ENCODE data around the gene MC5R.

The MC5R gene

DNA sequence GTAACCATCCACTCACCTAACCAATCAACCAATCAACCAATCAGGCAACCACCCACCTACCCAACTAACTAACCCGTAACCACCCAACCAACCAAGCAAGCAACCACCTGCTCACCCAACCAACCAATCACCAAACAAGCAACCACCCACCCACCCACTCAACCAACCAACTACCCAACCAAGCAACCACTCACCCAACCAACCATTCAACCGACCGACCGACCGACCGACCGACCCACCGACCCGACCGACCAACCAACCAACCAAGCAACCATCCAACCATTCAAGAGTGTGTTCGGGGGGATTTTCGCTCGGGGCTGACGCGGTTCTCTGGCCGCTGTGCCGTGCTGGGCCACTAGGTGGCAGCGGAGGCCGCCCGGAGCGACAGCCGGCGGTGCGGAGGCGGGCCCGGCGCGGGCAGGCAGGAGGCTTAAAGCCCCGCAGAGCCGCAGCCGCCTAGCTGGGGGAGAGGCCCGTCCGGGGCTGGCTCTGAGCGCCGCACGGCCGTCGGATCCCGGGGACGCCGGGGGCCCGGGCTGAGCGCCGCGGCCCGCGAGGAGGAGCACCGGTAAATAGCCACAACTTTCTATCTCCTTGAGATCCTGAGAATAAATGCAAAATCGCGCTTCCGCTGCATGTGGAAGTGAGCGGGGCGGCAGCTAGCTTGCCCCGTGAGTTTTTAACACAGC is at the start of gene MC5R:
TSS of gene MC5R (plus strand) at position 443 of the 689 bp plus-strand sequence. CDS start 1,617 bp downstream, outside the sequence.
- DNase-seq = peak; percentile 63

DNA sequence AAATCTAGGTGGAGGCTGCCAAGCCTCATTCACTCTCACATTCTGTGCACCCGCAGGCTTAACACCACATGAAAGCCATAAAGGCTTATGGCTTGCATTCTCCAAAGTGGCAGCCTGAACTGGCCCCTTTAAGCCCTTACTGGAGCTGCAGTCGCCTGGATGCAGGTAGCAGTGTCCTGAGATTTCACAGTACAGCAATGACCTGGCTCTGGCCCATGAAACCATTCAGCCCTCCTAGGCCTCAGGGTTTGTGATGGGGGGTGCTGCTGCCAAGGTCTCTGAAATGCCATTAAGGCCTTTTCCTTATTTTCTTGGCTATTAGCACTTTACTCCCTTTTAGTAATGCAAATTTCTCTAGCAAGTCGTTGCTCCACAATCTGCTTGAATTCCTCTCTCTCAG is 48.9 kb upstream of the MC5R start:
- no peak for DNase-seq

DNA sequence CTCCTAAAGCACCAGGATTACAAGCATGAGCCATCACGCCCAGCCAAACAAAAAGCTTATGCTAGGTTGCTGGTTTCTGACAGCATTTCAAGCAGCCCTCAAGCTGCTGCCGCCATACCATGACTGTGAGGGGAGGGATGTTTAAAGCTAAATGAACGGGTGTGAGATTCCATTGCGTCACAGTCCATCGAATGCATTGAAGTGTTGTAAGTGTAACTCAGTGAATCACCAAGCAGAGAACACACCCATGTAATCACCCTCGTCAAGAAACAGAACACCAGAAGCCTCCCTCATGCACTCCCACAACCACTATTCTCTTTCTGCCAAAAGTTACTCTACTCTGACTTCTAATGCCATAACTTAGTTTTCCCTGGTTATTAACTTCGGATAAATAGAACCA is 32.8 kb upstream of the MC5R start:
- DNase-seq = no peak

DNA sequence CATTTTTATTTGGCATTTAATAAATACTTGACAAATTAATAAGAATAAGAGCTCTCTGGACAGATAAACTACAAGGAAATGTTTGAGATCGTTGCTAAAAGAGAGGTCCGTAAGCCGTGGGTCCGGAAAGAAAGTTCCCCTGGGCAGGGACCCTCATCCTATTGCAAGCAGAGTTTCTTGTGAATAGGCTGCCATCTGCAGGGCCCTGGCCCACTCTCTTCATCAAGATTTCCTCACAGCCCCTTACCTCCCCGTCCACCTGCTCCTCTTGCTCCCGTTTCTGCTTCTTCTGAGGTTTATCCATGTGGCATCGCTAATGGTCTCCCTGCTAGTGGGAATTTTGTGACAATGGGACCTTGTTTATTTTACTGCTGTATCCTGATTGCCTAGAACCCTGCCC is 30.1 kb upstream of the MC5R start:
- no peak for DNase-seq

DNA sequence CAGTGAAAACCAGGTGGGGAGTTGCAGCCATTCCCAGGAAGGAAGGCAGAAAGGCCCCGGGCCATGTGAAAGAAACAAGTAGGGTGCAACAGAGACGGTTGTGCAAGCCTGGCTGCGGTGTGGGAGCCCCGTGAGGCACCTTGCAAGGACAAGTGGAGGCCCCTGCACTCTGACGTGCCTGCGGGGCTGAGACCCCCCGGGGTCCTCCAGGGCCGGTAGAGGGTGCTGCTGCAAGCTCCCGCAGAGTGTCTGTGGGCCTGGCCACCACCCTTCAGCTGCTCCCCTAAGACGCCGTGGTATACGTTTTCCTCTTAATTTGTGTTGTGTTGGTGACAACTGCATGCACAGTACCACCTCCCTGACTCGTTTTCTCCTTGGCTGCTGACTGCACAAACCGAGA is 27.4 kb upstream of the MC5R start:
- DNase-seq = no peak

DNA sequence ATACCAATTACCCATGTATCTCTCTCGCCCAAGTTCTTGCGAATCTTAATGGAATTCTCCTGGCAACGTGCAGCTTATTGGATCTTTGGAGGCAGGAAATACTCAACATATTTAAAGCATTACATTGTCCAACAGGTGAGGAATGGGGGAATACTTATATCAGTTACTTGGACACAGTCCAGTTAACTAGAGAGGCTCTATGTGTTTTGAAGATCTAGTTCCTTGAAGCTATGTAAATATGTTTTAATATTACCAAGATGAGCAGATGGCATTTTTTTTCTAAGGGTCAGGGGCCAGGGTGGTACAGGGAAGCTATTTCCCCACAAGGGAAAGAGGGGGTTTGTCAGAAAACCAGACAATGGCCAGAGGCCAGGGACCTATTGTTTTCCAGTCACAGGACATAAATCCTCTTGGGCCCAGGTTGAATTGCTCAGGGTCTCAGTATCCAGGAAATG is 26.8 kb upstream of the MC5R start:
- DNase-seq = no peak

DNA sequence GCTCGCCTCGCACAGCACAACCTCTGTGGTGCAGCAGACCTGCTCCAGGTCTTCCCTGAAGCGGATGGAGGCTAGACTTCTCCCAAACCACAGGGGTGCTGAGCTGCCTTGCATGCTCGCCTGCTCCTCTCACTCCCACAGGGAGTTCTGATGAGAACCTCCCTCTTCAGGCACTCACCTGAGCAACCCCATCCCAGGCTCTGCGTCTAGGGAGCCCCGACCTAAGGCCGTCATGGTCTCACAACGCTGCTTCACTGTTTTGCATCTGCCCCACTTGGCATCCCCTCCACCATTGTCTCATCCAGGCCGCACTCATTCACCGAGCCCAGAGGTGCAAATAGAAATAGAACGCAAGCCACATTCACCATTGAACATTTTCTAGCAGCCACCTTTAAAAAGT is 24.6 kb upstream of the MC5R start:
- no peak for DNase-seq

DNA sequence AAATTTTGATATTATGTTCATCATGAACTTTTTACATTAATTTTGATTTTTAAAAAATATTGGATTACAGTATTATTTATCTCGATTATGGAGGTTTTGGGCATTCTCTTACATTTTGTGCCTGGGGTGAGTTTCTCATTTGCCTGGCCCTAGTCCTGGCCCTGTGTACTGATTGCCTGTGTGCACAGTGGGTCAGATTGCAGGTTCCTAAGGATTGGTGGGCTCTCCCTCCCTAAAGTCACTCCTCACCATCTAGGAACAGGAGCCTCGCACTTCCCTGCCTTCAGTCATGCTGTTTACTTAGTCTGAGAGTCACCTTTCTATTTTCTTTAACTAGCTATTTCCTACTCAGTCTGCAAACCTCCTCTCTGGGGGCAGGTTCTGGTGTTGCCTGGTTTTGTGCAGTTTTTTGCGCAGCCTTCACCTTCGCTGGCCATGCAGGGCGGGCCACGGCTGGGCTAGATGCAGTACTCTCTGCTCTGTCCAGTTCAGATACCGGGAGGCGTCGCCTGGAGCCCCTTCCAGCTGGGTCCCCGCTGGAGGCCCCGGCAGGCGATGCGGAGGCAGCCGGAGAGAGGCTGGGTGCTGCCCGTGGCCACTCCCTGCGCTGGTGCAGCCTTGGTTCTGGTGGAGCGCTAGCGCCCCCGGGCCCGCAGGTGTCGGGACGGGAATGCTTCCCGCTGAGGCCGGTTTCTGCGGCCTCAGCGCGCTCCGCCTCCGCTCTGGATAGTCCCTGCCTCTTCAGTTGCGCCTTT is 23.3 kb upstream of the MC5R start:
- peak; percentile 30 for DNase-seq

DNA sequence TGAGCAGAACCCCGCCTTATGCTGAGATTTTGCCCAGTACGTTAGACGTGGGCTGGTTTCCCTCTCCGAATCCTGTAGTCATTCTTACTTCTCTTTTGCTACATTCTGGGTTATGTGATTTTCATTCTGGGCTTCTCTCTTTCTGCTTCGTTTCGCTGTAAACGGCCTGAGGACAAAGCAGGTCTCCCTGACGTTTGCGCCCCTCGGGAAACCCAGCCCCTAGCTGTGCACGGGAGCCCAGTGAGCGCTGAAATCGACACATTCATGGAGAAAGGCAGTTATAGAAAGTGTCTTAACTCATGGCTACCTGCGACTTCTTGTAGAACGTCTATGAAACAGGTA is 22.7 kb upstream of the MC5R start:
- no peak for DNase-seq

DNA sequence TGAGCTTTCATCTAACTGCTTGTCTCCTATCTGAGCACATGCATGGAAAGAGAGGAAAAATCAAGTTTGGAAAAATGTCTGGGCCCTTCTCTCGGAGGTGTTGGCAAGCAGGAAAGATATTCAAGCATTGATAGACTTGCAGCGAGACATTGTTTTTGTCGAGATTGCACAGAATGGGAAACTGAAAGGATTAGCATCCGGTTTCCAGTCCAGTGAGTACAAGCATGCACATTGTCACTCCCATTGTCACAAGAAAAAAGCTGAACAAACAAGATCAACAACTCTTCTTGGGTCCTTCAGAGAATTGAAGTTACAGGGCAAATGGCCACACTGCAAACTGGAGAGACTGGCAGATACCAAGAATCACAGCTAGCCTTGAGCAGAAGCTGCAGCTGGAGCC is 19.6 kb upstream of the MC5R start:
- no peak for DNase-seq

DNA sequence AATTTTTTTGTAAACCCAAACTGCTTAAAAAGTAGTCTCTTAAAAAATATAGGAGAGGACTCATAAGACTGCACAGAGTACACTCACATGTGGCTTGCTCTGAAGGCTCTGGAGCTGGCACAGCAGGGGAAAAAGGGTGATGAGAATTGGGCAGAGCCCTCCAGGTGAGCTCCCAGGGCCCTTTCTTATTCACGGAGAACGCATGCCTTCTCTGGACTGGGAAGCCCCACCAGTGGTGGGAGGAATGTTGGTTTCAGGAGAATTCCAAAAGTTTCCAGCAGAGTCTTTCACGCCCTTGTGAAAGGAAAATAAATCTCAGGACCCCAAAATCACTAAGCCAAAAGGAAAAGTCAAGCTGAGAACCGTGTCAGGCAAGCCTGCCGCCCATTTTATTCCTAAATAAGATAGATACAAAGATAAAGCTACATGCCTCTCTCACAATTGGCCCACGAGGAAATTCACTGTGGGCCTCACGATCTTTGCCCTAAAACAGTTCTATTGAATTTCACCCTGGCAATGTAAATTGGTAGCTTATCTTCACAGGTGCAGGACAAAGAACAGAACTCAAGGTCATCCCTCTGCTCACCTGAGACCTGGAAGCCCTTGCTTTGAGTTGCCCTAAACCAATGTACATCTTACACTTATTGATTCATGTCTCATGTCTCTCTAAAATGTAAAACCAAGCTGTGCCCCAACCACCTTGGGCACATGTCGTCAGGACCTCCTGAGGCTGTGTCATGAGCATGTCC is 15.5 kb upstream of the MC5R start:
- DNase-seq = no peak

DNA sequence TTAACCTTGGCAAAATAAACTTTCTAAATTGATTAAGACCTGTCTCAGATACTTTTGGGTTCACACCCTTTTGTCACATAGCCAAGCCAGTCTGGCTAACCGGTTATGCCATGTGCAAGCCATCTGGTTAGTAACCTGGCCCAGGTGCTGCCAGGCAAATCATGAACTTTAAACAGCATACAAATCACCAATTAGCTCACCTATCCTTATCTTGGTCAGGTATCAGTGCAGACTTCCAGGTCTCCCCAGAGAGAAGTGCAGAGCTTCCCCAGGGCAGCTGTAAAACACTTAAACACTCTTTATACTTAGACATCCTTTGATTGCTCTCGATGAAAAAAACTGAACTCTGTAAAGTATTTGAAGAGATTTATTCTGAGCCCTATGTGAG is 14.9 kb upstream of the MC5R start:
- DNase-seq = no peak

DNA sequence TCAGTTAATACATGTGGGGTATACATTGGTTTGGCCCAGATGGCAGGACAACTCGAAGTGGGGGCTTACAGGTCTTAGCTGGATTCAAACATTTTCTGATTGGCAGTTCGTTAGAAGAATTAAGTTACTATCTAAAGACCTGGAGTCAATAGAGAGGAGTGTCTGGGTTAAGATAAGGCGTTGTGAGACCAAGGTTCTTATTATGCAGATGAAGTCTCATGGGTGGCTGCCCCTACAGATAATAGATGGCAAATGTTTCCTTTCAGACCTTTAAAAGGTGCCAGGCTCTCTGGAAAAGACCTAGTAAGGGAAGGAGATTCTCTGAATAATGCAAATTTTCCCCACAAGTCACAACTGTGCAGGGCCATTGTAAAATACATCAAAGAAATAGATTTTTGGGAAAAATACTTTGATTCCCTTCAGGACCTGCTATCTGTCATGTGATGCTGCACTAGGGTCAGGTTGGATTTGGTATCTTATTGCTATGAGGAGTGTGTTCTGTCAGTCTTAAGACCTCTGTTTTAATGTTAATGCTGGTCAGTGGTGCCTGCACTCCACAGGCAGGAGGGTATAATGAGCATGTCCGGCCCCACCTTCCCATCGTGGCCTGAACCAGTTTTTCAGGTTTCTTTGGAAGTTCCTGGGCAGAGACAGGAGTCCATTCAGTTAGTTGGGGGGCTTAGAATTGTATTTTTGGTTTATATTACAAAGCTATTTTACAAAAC is 14.3 kb upstream of the MC5R start:
- no peak for DNase-seq

DNA sequence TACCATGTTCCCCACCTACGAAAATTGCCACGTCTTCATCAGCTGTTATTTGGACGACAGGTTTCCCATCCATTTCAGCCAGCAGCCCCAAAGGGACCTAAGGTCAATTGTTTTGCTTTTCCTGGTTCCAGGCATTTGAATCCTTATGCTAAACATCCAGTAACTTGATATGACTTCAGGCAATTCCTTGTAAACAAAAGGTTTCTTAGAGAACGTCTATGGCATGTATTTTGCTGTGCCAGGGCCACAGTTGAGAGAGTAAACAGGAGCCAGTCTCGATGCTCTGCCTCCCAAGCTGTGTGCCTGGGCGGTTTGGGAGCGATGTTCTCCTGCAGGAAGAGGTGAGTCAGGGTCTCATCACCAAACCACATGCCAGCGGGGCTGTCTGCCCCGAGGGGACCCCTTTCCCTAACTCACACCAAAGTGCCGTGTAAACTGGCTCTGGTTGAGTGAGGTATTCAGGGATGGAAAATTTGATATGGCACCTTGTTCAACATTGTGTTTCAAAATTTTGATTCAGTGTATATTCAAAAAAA is 12.9 kb upstream of the MC5R start:
- DNase-seq = no peak

DNA sequence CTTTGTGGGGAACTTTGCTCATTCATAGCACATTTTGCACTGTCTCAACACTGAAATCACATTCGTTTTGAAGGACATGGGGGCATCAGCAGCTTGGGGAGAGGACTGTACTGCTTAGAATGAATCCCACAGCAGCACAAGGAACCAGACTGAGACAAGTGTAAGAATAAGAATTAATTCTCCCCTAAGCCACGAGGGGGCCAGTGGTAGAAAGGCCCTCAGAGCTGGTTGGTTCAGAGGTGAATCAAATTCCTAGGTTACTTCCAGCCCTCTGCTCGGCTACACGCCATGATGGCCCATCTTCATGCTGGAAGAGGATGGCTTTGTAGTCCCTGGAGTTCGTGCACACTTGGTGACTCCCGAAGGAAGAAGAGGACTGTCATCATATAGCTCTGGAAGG is 12.0 kb upstream of the MC5R start:
- no peak for DNase-seq

DNA sequence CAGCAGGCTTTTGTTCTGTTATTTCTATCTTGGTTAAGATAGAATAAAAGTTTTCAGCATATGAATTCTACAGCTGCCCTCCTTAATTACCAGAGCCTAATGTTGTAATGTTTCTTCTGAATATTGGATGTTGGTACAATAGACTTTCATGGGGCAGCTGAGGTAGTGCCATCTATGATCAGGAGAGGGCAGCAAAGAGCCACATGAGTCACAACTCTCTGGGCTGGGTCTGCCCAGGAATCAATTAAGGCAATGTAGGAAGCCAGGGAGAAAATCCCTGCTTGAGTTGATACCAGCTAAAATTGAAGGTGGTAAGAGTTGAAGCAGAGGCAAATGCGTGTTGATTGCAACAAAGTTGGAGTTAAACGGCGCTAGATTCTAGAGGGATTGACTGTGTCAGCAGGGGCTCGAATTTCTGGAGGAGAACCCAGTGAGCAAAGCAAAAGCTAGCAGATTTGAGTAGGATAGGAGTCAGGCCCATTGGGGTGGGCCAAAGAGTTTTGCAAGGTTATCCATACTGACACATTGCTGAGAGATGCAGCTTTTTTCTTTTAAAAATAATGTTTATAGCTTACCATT is 10.6 kb upstream of the MC5R start:
- peak; percentile 56 for DNase-seq

DNA sequence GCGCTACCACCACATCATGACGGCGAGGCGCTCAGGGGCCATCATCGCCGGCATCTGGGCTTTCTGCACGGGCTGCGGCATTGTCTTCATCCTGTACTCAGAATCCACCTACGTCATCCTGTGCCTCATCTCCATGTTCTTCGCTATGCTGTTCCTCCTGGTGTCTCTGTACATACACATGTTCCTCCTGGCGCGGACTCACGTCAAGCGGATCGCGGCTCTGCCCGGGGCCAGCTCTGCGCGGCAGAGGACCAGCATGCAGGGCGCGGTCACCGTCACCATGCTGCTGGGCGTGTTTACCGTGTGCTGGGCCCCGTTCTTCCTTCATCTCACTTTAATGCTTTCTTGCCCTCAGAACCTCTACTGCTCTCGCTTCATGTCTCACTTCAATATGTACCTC is 2.3 kb downstream of the MC5R start:
- no peak for DNase-seq

DNA sequence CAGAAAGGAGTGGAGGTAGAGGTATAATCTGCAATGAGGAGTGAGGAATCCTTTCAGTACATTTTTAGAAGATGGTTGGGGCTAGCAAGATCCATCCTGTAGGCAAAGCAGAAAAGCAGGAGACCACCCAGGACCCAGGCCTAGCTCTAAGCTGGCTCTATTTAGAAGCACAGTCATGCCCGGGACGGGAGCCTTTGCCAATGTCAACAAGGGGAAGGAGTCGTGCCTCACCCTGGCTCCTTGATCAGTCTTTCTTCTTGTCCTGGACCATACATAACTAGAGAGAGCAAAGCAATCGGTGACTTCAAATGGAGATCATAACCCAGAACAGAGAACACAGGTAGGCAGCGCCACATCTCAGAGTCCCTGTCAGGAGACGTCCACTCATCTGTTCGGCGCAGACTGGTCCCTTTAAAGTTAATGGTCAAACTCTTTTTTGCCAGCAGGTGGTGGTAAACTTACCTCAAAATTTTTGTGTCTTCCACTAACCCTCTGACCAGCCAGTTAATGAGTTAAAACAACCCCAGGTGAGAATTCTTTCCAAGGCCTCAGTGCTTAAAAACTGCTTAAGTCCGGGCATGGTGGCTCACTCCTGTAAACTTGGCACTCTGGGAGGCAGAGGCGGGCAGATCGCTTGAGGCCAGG is 8.0 kb downstream of the MC5R start:
- DNase-seq = no peak

DNA sequence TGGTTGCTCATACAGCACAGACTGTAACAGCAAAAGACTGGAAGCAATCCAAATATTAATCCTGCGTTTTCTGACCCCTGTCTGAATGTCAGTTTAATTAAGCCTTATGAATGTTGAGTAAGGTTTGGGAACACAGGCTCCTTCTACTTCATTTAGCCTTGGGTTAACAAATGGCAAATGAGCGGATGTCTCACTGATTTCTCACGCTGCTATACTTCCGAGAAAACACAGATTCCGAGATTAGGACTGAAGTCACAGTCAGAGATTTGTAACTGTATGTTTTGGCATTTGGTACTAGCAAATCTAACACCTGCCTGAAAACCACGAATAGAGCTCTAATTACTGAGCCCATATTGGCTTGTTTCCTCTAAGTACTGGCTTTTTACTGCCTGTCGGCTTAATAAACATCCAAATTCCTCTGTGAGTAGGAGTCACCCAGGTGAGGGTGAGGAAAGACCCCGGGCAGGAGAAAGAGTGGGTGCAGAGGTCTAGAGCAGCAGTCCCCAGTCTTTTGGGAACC is 10.6 kb downstream of the MC5R start:
- no peak for DNase-seq

DNA sequence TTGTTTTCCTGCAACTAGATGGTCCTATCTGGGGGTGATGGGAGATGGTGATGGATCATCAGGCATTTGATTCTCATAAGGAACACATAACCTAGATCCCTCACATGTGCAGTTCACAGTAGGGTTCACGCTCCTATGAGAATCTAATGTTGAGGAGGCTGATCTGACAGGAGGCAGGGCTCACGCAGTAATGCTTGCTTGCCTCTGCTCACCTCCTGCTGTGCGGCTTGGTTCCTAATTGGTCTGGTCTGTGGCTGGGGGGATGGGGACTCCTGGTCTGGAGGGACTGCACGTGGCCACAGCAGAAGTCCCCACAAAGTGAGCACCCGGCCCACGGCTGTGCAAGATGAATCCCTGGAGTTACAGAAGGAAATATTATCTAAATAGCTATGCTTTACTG is 11.3 kb downstream of the MC5R start:
- DNase-seq = no peak

DNA sequence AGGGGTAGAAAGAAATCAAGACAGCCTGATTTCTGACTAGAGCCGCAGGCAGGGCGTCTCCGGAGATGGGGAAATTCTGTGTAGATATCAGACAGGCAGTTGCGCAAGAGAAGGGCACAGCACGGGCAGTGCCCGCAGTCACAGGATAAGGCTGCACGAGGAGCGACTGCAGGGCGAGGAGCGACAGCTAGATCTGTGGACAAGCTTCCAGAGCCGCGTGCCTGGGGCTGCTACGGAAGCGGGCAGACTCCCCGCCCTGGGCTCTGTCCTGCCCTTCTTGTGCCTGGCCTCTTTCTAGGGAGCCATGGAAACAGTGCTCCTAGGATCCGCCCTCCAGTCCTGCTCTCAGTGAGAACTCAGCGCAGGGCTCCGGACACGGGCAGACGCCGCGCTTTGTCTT is 12.6 kb downstream of the MC5R start:
- no peak for DNase-seq

DNA sequence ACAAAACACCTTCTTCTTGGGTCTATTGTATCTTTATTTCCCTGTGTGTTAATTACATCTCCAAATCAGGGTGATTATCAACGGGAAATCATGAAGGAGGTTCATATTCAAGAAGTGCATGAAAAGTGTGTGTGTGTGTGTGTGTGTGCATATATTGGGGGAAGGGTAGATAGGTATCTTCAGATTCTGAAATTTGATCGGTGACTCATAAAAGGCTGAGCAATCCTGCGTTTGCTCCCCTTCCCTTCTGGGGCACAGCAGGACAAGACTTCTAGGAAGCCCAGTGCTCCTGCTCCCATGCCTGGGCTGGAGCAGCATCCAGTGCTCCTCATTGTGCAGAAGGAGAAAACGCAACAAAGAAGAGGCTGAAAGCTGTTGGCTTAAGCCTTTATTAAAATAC is 25.8 kb downstream of the MC5R start:
- no peak for DNase-seq

Data from CD4-positive, alpha-beta T cell treated with Interleukin-17A for 1 hour (primary cell).